ENCODE results near the gene SMIM15. TPM values are rescaled to one million over a fixed set of nuclear protein-coding genes. Genes with fewer than 3 reads are reported as not detected.

SMIM15 gene
- total RNA-seq, 1 experiment from 2014 or later, result 41.9 TPM

GRCh38 chr5:61202213-61202612 lies 39.9 kb upstream of the SMIM15 start:
- H3K4me3 Mint-ChIP-seq, result no peak overlapping the region
- no peaks in the 10 kb centered on the region for H3K4me1 Mint-ChIP-seq
- H3K9me3 Mint-ChIP-seq, result peaks cover 54% of the 10 kb centered on the region
- peaks cover 25% of the 10 kb centered on the region for H3K36me3 Mint-ChIP-seq
- no peaks in the 10 kb centered on the region for H3K27me3 Mint-ChIP-seq (ENCODE audit: low read depth)
- DNase-seq (ENCODE audit: low spot score) (no peak), ATAC-seq (no peak)
- ChIA-PET CTCF (no interaction called here), POLR2A (no interaction called here)
- H3K27ac Mint-ChIP-seq, result no peak overlapping the region
- TF ChIP-seq CTCF (IDR thresholded peaks at IDR 0.05) (no peak), ETV6 (CRISPR knock-in tag; IDR thresholded peaks at IDR 0.05) (no peak), CREM (CRISPR knock-in tag; IDR thresholded peaks at IDR 0.05) (no peak), NR3C1 (CRISPR knock-in tag; conservative IDR thresholded peaks at IDR 0.05; ENCODE audit: low read depth) (no peak)

GRCh38 chr5:61200582-61201155 lies 38.4 kb upstream of the SMIM15 start:
- TF ChIP-seq FOXK1 (CRISPR knock-in tag; IDR thresholded peaks at IDR 0.05), result no peak
- TF ChIP-seq ZNF281 (CRISPR knock-in tag; IDR thresholded peaks at IDR 0.05), result no peak
- TF ChIP-seq TCF7 (CRISPR knock-in tag; IDR thresholded peaks at IDR 0.05; ENCODE audit: low read depth), result no peak
- no peak for TF ChIP-seq NFE2L1 (CRISPR knock-in tag; IDR thresholded peaks at IDR 0.05)
- TF ChIP-seq E2F1 (CRISPR knock-in tag; IDR thresholded peaks at IDR 0.05), result no peak
- TF ChIP-seq SP1 (CRISPR knock-in tag; conservative IDR thresholded peaks at IDR 0.05), result no peak
- no peak for TF ChIP-seq RORB (CRISPR knock-in tag; IDR thresholded peaks at IDR 0.05)
- no peak for TF ChIP-seq ARID4B (CRISPR knock-in tag; IDR thresholded peaks at IDR 0.05; ENCODE audit: borderline replicate concordance)
- no peak for TF ChIP-seq ATF2 (CRISPR knock-in tag; IDR thresholded peaks at IDR 0.05; ENCODE audit: borderline replicate concordance, low read depth)
- no peak for DNase-seq (ENCODE audit: low spot score)

More at GRCh38 chr5:61200582-61201155, 38.4 kb upstream of the SMIM15 start:
- peaks cover 16% of the 10 kb centered on the region for H3K36me3 Mint-ChIP-seq
- CTCF ChIA-PET, result no interaction called here
- H3K4me3 Mint-ChIP-seq, result no peak overlapping the region
- no peak overlapping the region for H3K27ac Mint-ChIP-seq
- no peaks in the 10 kb centered on the region for H3K4me1 Mint-ChIP-seq
- no peaks in the 10 kb centered on the region for H3K27me3 Mint-ChIP-seq (ENCODE audit: low read depth)
- peak; percentile 51 for ATAC-seq
- H3K9me3 Mint-ChIP-seq, result peaks cover 38% of the 10 kb centered on the region
- POLR2A ChIA-PET, result no interaction called here

All from WTC11 (cell line).